ENCODE measurements around the gene TLCD2.

The TLCD2 gene

DNA sequence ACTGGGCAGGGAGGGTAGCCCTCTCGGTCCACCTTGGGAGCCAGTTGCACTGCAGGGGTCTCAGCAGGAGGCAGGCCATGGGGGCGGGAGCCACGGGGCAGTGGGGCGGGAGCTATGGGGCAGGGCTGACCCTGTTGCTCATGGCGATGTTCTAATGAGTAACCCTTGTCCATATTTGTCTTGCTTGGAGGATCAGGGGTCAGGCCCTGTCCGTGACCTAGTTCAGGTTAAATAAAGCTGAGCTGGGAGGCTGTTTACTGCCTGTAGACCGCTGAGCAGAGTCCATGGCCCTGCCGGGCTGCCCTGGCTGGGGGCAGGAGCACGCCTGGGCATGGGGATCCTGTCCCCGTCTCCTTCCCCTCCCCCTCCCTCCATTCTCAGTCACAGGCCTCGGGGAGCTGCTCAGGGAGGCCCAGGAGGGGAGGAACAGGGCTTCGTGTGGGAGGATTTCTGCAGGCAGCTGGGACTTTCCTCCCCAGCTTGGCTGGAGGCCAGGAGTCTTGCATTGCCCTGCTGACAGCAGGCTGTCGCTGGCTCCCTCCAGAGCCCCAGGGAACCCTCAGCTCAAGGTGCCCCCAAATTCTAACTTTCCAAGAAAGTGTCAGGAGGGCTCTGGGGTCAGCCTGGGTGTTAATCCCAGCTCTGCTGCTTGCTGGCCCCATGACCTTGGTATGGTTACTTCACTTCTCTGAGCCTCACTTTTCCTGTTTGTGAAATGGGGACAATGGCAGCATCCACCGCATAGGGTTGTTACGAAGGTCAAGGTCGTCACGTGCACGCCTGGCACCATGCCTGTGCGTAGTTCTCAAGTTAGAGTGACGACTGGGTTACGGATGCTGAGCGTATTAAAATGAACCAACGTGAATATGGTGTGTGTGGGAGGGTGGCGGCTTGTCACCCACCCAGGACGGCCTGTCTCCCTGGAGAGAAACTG, 26.4 kb upstream of the TLCD2 start:
- Histone ChIP-seq H2AFZ (ENCODE audit: insufficient read depth, low read length, poor library complexity) (no peak overlapping the region), H3K27ac (ENCODE audit: low read depth, low read length) (no peak overlapping the region), H4K91ac (ENCODE audit: low read depth, low read length) (no peak overlapping the region), H3K79me1 (ENCODE audit: low read length) (no peaks in the 10 kb centered on the region), H3K9ac (ENCODE audit: low read length) (no peak overlapping the region), H3K14ac (ENCODE audit: low read length) (no peak overlapping the region), H2BK12ac (ENCODE audit: low read length) (no peak overlapping the region), H3K23ac (ENCODE audit: low read length) (no peak overlapping the region), H2AK5ac (ENCODE audit: low read length) (no peak overlapping the region), H3K4ac (ENCODE audit: low read depth, low read length) (no peak overlapping the region), H3K9me3 (ENCODE audit: insufficient read depth, low read depth, low read length) (peaks cover 3% of the 10 kb centered on the region), H3K27me3 (ENCODE audit: insufficient read depth, low read length) (no peaks in the 10 kb centered on the region), H2BK5ac (ENCODE audit: low read depth, low read length, poor library complexity) (no peak overlapping the region), H3K4me1 (ENCODE audit: control insufficient read depth in 1 of 2, insufficient read depth in 2 of 2, low read length in 2 of 2) (peaks cover 3 to 9% of the 10 kb centered on the region in 2 experiments), H2BK120ac (ENCODE audit: insufficient read depth, low read length, poor library complexity) (no peak overlapping the region), H3K36me3 (ENCODE audit: control insufficient read depth in 1 of 2, insufficient read depth in 2 of 2, low read length in 2 of 2) (peaks cover 12 to 14% of the 10 kb centered on the region in 2 experiments), H3K18ac (ENCODE audit: low read length) (no peak overlapping the region), H3K4me3 (ENCODE audit: low read depth, low read length) (peak overlapping the region; percentile 5), H4K12ac (ENCODE audit: low read depth, low read length) (no peak overlapping the region), H3K79me2 (ENCODE audit: control insufficient read depth, insufficient read depth, low read length, poor library complexity) (no peaks in the 10 kb centered on the region), H4K8ac (ENCODE audit: low read depth, low read length) (no peak overlapping the region), H3K4me2 (ENCODE audit: low read length) (no peak overlapping the region)
- WGBS (ENCODE audit: extremely low coverage, insufficient coverage, insufficient read length): no CpG with 5 or more reads among the region's 25 CpGs
- DNase-seq: peak in 1 of 2 donors; percentile 40

DNA sequence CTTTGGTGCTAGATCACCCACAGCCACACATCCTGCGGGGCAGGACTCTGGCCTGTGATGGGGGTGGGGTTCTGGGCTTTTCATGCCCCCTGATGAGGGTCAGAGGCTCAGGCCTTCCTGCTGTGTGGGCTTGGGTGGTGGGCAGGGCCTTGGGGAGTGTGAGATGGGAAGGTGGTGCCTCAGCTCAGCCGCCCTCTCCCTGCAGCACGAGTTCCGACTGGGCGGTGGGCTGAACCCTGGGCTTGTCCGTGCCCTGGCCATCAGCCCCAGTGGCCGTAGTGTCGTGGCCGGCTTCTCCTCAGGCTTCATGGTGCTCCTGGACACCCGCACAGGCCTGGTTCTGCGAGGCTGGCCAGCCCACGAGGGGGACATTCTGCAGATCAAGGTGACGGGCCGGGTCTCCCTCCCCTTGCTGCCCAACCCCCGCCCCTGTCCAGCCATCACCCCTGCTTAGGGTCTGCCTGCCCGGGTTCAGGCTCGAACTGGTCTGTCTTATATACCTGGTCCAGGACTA, 25.7 kb upstream of the TLCD2 start:
- Histone ChIP-seq H4K12ac (ENCODE audit: low read depth, low read length) (no peak overlapping the region), H3K27ac (ENCODE audit: low read depth, low read length) (no peak overlapping the region)

DNA sequence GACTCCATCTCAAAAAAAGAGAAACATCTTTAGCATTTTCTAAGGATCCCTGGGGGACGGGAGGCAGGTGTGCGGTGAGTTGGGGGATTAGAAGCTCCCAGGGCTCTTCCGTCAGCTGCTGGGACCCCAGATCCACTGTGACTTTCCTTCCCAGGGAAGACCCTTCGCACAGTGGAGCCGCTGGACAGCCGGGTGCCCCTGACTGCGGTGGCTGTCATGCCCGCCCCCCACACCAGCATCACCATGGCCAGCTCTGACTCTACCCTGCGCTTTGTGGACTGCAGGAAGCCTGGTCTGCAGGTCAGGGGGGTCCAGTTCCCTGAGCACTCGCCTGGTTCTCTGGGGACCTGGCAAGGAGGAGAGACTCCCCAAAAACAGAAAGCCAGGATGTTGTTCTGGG, 25.2 kb upstream of the TLCD2 start:
- Histone ChIP-seq H3K9me3 (ENCODE audit: insufficient read depth, low read depth, low read length) (peaks cover 2% of the 10 kb centered on the region), H2BK12ac (ENCODE audit: low read length) (no peak overlapping the region), H2BK5ac (ENCODE audit: low read depth, low read length, poor library complexity) (no peak overlapping the region), H3K36me3 (ENCODE audit: control insufficient read depth in 1 of 2, insufficient read depth in 2 of 2, low read length in 2 of 2) (peaks cover 12 to 14% of the 10 kb centered on the region in 2 experiments), H4K8ac (ENCODE audit: low read depth, low read length) (no peak overlapping the region), H3K4me2 (ENCODE audit: low read length) (no peak overlapping the region), H3K4ac (ENCODE audit: low read depth, low read length) (no peak overlapping the region), H3K4me3 (ENCODE audit: low read depth, low read length) (no peak overlapping the region), H3K79me2 (ENCODE audit: control insufficient read depth, insufficient read depth, low read length, poor library complexity) (no peaks in the 10 kb centered on the region), H3K9ac (ENCODE audit: low read length) (no peak overlapping the region), H3K14ac (ENCODE audit: low read length) (no peak overlapping the region), H2AFZ (ENCODE audit: insufficient read depth, low read length, poor library complexity) (no peak overlapping the region), H3K27me3 (ENCODE audit: insufficient read depth, low read length) (no peaks in the 10 kb centered on the region), H2BK120ac (ENCODE audit: insufficient read depth, low read length, poor library complexity) (no peak overlapping the region), H3K23ac (ENCODE audit: low read length) (no peak overlapping the region), H3K79me1 (ENCODE audit: low read length) (no peaks in the 10 kb centered on the region), H2AK5ac (ENCODE audit: low read length) (no peak overlapping the region), H4K91ac (ENCODE audit: low read depth, low read length) (no peak overlapping the region), H3K18ac (ENCODE audit: low read length) (no peak overlapping the region), H3K4me1 (ENCODE audit: control insufficient read depth in 1 of 2, insufficient read depth in 2 of 2, low read length in 2 of 2) (peaks cover 3 to 12% of the 10 kb centered on the region in 2 experiments), H4K12ac (ENCODE audit: low read depth, low read length) (no peak overlapping the region), H3K27ac (ENCODE audit: low read depth, low read length) (no peak overlapping the region)
- no CpG with 5 or more reads among the region's 10 CpGs for WGBS (ENCODE audit: extremely low coverage, insufficient coverage, insufficient read length)
- DNase-seq: no peak

More for the DNA sequence above, 25.7 kb upstream of the TLCD2 start:
- Histone ChIP-seq H3K9me3 (ENCODE audit: insufficient read depth, low read depth, low read length) (peaks cover 2% of the 10 kb centered on the region), H3K18ac (ENCODE audit: low read length) (no peak overlapping the region), H2BK5ac (ENCODE audit: low read depth, low read length, poor library complexity) (no peak overlapping the region), H2BK120ac (ENCODE audit: insufficient read depth, low read length, poor library complexity) (no peak overlapping the region), H3K4me2 (ENCODE audit: low read length) (no peak overlapping the region), H3K4ac (ENCODE audit: low read depth, low read length) (no peak overlapping the region), H3K36me3 (ENCODE audit: control insufficient read depth in 1 of 2, insufficient read depth in 2 of 2, low read length in 2 of 2) (peaks cover 12 to 14% of the 10 kb centered on the region in 2 experiments), H3K14ac (ENCODE audit: low read length) (no peak overlapping the region), H4K8ac (ENCODE audit: low read depth, low read length) (no peak overlapping the region), H2BK12ac (ENCODE audit: low read length) (no peak overlapping the region), H3K4me1 (ENCODE audit: control insufficient read depth in 1 of 2, insufficient read depth in 2 of 2, low read length in 2 of 2) (peaks cover 3 to 12% of the 10 kb centered on the region in 2 experiments), H3K79me2 (ENCODE audit: control insufficient read depth, insufficient read depth, low read length, poor library complexity) (no peaks in the 10 kb centered on the region), H4K91ac (ENCODE audit: low read depth, low read length) (no peak overlapping the region), H3K27me3 (ENCODE audit: insufficient read depth, low read length) (no peaks in the 10 kb centered on the region), H2AFZ (ENCODE audit: insufficient read depth, low read length, poor library complexity) (no peak overlapping the region), H3K4me3 (ENCODE audit: low read depth, low read length) (no peak overlapping the region), H3K9ac (ENCODE audit: low read length) (no peak overlapping the region), H3K79me1 (ENCODE audit: low read length) (no peaks in the 10 kb centered on the region), H2AK5ac (ENCODE audit: low read length) (no peak overlapping the region), H3K23ac (ENCODE audit: low read length) (no peak overlapping the region)
- no peak for DNase-seq
- no CpG with 5 or more reads among the region's 17 CpGs for WGBS (ENCODE audit: extremely low coverage, insufficient coverage, insufficient read length)

DNA sequence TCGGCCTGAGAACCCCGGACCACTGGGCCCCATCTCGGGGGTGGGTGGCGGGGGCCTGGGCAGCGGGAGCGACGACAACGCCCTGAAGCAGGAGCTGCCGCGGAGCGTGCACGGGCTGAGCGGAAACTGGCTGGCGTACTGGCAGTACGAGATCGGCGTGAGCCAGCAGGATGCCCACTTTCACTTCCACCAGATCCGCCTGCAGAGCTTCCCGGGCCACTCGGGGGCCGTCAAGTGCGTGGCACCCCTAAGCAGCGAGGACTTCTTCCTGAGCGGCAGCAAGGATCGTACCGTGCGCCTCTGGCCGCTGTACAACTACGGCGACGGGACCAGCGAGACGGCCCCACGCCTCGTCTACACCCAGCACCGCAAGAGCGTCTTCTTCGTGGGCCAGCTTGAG, 23.6 kb upstream of the TLCD2 start:
- H3K27ac ChIP-seq (ENCODE audit: low read depth, low read length): no peak overlapping the region
- no peak overlapping the region for H2BK5ac ChIP-seq (ENCODE audit: low read depth, low read length, poor library complexity)
- no peak overlapping the region for H3K14ac ChIP-seq (ENCODE audit: low read length)
- H3K4me3 ChIP-seq (ENCODE audit: low read depth, low read length): peak overlapping the region; percentile 20
- H3K9me3 ChIP-seq (ENCODE audit: insufficient read depth, low read depth, low read length): peaks cover 2% of the 10 kb centered on the region
- no peak for DNase-seq
- no peak overlapping the region for H3K9ac ChIP-seq (ENCODE audit: low read length)
- no peaks in the 10 kb centered on the region for H3K27me3 ChIP-seq (ENCODE audit: insufficient read depth, low read length)
- H4K91ac ChIP-seq (ENCODE audit: low read depth, low read length): no peak overlapping the region
- H3K4me1 ChIP-seq (ENCODE audit: control insufficient read depth in 1 of 2, insufficient read depth in 2 of 2, low read length in 2 of 2): peaks cover 3 to 12% of the 10 kb centered on the region in 2 experiments
- no peak overlapping the region for H2AK5ac ChIP-seq (ENCODE audit: low read length)
- no peaks in the 10 kb centered on the region for H3K79me1 ChIP-seq (ENCODE audit: low read length)
- H3K79me2 ChIP-seq (ENCODE audit: control insufficient read depth, insufficient read depth, low read length, poor library complexity): no peaks in the 10 kb centered on the region
- no peak overlapping the region for H2AFZ ChIP-seq (ENCODE audit: insufficient read depth, low read length, poor library complexity)
- no peak overlapping the region for H2BK12ac ChIP-seq (ENCODE audit: low read length)
- no CpG with 5 or more reads among the region's 38 CpGs for WGBS (ENCODE audit: extremely low coverage, insufficient coverage, insufficient read length)
- H2BK120ac ChIP-seq (ENCODE audit: insufficient read depth, low read length, poor library complexity): no peak overlapping the region
- H3K18ac ChIP-seq (ENCODE audit: low read length): no peak overlapping the region
- H4K12ac ChIP-seq (ENCODE audit: low read depth, low read length): no peak overlapping the region
- H4K8ac ChIP-seq (ENCODE audit: low read depth, low read length): no peak overlapping the region
- H3K23ac ChIP-seq (ENCODE audit: low read length): no peak overlapping the region
- no peak overlapping the region for H3K4me2 ChIP-seq (ENCODE audit: low read length)
- peaks cover 12 to 14% of the 10 kb centered on the region in 2 experiments for H3K36me3 ChIP-seq (ENCODE audit: control insufficient read depth in 1 of 2, insufficient read depth in 2 of 2, low read length in 2 of 2)
- H3K4ac ChIP-seq (ENCODE audit: low read depth, low read length): no peak overlapping the region
